ENCODE data around the gene SLC35E1.

The SLC35E1 gene

DNA sequence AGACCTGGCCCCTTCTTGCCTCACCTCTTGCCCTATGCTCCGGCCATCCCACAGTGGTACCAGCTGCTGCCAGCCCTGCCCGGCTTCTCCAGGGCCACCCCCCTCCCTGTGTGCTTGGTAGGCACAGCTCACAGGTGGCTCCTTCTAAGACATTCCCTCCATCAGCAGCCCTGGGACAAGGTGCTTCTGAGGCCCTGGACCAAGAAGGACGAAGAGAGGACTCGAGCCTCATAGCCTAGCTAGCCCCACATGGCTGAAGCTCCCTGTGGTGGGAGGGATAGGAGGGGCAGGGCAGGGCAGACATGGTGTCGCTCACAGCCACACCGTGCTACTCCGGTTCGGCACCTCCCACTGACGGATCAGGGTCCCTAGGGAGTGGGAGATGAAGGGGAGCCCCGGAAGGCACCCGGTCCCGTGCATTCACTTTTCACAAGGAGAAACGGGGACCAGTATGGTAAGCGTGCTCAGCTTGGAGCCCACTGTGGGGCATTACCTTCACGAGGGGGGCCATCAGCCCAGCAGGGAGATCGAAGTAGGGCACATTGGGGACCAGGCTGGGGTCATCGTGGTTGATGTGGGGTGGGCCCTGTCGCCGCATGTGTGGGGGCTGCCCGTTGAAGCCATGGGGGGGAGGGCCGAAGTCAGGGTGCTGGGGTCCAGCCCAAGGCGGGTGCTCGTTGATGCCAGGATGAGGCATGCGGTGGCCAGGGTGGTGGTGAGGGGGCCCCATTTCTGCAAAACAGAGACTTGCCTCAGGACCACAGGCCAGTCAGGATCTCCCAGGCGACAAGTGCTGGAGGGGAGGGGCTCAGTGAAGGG, 49.4 kb downstream of the SLC35E1 start:
- no peak overlapping the region for H3K4me3 ChIP-seq (ENCODE audit: low read depth, low read length)
- TF ChIP-seq, protein P1, sequence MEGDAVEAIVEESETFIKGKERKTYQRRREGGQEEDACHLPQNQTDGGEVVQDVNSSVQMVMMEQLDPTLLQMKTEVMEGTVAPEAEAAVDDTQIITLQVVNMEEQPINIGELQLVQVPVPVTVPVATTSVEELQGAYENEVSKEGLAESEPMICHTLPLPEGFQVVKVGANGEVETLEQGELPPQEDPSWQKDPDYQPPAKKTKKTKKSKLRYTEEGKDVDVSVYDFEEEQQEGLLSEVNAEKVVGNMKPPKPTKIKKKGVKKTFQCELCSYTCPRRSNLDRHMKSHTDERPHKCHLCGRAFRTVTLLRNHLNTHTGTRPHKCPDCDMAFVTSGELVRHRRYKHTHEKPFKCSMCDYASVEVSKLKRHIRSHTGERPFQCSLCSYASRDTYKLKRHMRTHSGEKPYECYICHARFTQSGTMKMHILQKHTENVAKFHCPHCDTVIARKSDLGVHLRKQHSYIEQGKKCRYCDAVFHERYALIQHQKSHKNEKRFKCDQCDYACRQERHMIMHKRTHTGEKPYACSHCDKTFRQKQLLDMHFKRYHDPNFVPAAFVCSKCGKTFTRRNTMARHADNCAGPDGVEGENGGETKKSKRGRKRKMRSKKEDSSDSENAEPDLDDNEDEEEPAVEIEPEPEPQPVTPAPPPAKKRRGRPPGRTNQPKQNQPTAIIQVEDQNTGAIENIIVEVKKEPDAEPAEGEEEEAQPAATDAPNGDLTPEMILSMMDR (conservative IDR thresholded peaks at IDR 0.05; ENCODE audit: low read depth, low read length) = no peak

DNA sequence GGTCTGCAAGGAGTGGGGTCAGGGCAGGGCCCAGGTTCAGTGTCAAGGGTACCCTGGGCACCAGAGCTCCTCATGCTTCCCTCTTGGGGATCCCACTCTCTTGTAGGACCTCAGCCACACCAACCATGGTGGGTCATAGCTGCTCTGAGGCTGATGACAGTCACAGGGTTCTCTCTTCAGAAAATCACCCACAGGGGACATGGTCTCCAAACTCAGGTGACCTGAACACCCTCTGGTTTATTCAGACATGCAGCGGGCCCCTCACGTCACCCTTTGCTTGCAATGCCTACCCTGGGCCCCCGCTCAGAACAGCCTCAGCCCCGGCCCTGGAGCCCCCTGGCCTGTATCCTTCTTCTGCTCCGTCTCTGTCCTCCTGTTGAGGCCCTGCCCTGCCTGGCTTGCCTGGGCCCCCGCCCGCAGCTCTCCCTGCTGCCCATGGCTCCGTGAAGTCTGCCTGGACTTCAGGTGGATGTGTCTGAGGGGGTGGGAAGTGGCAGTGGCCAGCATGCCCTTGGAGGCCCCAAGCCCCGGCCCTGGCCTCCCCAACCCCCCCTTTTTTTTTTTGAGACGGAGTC, 50.4 kb downstream of the SLC35E1 start:
- no peak overlapping the region for H3K4me3 ChIP-seq (ENCODE audit: low read depth, low read length)
- TF ChIP-seq, protein P1 (conservative IDR thresholded peaks at IDR 0.05; ENCODE audit: low read depth, low read length) = no peak
- no peak for DNase-seq (ENCODE audit: low read depth)

More for the DNA sequence above, 49.4 kb downstream of the SLC35E1 start:
- no peak for DNase-seq (ENCODE audit: low read depth)

DNA sequence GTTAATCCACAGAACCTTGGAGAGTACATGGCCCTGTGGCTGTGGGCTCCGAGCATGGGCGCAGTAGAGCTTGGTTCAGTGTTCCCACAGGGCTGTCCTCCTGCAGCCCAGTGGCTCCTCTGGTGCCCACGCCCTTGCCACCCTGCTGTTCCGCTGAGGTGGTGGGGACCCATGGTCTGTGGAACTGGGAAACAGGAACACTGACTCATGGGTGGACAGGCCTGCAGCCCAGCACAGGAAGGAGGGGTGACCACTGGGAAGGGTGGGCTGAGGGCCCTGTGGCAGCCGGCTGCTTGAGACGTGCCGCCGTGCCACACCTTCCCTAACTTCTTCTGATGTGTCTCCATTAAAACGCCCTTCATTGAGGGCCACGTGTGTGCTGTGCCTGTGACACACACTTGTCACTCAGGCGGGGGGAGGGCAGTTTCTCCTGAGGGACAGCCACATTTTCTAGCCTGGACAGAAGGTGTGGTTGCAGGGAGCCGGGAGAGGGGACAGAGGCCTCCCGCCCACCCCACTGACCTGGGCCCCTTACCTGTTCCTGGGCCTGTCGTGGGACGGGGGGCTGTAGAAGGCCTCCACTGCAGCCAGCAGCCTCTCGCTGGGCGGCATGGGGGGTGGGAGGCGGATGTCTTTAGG, 51.1 kb downstream of the SLC35E1 start:
- TF ChIP-seq, protein P1 (conservative IDR thresholded peaks at IDR 0.05; ENCODE audit: low read depth, low read length) = no peak
- no peak for DNase-seq (ENCODE audit: low read depth)
- no peak overlapping the region for H3K4me3 ChIP-seq (ENCODE audit: low read depth, low read length)

DNA sequence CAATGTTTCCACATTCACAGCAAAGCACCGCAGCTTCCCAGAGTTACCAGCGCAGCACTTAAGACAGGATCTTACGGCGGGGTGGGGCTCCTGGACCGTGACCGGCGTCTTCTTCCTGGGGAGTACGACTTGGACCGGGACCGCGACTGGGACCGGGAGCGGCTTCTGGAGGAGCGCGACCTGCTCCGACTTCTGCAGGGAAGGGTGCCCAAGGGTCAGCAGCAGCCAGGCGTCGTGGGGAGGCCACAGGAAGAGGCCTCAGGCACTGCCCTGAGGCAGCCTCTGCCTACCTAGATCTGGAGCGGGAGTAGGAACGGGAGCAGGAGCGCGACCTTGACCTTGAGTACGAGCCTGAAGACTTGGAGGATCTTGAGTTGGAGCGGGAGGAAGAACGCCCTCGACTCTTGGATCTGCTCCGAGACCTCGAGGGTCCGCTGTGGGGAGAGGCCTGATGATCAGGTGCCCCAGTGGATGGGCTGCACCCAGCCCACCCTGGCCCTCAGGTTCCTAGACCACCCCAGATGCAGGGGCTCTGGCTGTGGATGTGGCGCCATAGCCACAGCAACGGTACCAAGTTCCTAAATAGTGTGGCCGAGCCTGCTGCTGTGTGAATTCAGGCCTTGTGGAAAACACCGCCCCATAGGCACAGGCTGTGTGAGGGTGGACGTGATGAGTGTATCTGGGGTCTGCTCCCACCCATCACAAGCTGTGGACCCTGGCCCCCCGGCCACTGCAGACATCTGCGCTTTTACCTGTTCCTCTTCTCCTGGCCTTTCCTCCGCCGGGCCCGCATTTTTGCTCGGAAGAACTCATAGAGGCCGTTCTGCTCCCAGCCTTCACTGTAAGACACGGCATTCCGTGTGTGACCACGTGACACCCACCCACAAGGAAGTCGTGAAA, 51.9 kb downstream of the SLC35E1 start:
- DNase-seq (ENCODE audit: low read depth) = no peak
- H3K4me3 ChIP-seq (ENCODE audit: low read depth, low read length) = no peak overlapping the region
- TF ChIP-seq, protein P1 (conservative IDR thresholded peaks at IDR 0.05; ENCODE audit: low read depth, low read length) = no peak

DNA sequence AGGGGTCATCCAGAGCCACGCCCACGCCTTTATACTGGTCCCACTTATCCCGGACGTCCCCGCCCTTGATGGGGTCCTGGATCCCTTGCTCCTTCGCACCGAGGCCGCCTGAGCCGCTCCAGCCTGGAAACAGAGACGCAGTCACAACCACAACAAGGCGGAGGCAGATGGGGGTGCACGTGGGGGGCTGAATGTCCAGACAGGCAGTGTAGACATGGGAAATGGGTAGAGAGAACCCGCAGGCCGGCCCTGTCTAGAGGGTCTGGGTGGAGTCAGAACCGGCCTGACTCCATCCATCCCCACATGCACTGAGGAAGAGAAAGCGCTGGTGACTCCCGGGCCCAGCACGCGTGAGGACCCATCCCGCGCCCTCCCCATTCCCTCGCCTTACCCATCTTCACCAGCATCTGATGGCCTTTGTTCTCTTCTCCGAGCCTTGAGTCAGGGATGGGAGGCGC, 53.0 kb downstream of the SLC35E1 start:
- no peak overlapping the region for H3K4me3 ChIP-seq (ENCODE audit: low read depth, low read length)
- TF ChIP-seq, protein P1 (conservative IDR thresholded peaks at IDR 0.05; ENCODE audit: low read depth, low read length) = no peak
- DNase-seq (ENCODE audit: low read depth) = no peak

DNA sequence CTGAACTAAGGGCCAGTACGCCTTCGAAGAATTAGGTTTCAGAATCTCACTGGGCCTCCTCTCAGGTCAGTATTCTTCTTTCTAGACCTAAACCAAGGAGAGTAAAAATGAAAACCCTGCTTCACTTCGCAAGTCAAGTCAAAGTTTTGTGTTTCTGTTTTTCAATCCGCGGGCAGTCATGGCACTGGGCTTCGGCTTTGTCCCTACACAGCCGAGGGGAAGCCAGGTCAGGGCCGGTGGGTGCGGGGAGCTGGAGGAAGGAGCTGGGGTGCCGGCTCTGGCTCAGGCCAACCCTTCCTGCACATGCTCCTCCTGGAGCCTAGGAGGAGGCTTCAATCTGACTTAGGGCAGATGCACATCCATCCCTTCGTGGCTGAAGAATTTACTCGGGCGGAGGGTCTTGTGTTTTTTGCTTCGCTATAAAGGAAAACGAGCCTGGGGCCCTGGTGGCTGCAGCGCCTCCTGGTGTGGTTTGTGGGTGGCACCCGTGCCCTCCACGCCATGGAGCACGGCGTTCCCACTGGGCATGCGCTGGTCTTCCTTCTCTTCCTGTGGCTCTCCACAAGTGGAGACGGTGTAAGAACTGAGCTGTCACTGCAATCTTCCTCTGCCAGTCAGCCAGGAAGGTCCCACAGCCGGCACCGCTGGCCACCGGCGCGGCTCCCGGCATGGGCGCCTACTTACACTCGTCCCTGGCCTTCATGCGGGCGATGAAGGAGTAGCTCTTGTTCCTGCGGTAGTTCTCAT, 53.6 kb downstream of the SLC35E1 start:
- no peak for DNase-seq (ENCODE audit: low read depth)
- no peak overlapping the region for H3K4me3 ChIP-seq (ENCODE audit: low read depth, low read length)
- TF ChIP-seq, protein P1 (conservative IDR thresholded peaks at IDR 0.05; ENCODE audit: low read depth, low read length) = peak; percentile 30
